Mucosa of descending colon (tissue), 3 donors: ENCODE measurements around the gene PTPRE. TPM values are rescaled to one million over a fixed set of nuclear protein-coding genes. Genes with fewer than 3 reads are reported as not detected.

Source experiments
- ATAC-seq: fragments of 200-7000 bp; cut with Tn5 transposase; one replicate; pipeline ENCODE4 v1.9.1; 2020; ENCODE audit warnings: mild to moderate bottlenecking, moderate library complexity
- DNase-seq, 3 donors: peaks; one replicate each; pipeline ENCODE4 v3.0.0-alpha.2; 2020
- H3K36me3 ChIP-seq: fragments of 200-600 bp; one replicate; pipeline ENCODE4 v1.8.0; 2021; ENCODE audit warnings: low read depth, mild to moderate bottlenecking
- H3K4me1 ChIP-seq: fragments of 200-600 bp; one replicate; pipeline ENCODE4 v1.8.0; 2021; ENCODE audit warnings: low read depth, mild to moderate bottlenecking
- H3K4me3 ChIP-seq: fragments of 200-600 bp; one replicate; pipeline ENCODE4 v1.8.0; 2021; ENCODE audit warnings: mild to moderate bottlenecking
- H3K9me3 ChIP-seq: fragments of 200-600 bp; one replicate; pipeline ENCODE4 v1.8.0; 2021; ENCODE audit warnings: mild to moderate bottlenecking
- intact Hi-C, 2 donors: fragments of 100-400 bp; cut with DNase I in 1 of 2; cut with micrococcal nuclease in 1 of 2; formaldehyde crosslinking; loops; one replicate each; pipeline versions ENCODE4 v1.11.0 to v1.11.1; 2022; cut with DNase I, micrococcal nuclease
- total RNA-seq, 3 donors: library from RNA; stranded (reverse); fragmentation: NEBNext Ultra II Directional in 2 of 3; extraction: Animal tissue kit (Norgen Biotek cat#: 25700) in 2 of 3; gene quantifications; one replicate each; pipeline versions ENCODE4 v1.2.1 to v1.2.4, GENCODE V29; 2021 to 2023
- TF ChIP-seq, protein P1 (sequence below): fragments of 200-600 bp; IDR thresholded peaks from one replicate; pipeline ENCODE4 v1.8.0; 2022; ENCODE audit warnings: antibody characterized with exemption, mild to moderate bottlenecking
- donor health status: DM: no; HTN: no; CAD: no; lungs with moderate emphysema.
- donor health status: DM: no; HTN: no; CAD: no.
- donor health status: DM: no; HTN: yes; CAD: no.

The PTPRE gene
- total RNA-seq, 3 donors from 2014 or later, result 28.8 to 33.6 (median 32.5) TPM

DNA sequence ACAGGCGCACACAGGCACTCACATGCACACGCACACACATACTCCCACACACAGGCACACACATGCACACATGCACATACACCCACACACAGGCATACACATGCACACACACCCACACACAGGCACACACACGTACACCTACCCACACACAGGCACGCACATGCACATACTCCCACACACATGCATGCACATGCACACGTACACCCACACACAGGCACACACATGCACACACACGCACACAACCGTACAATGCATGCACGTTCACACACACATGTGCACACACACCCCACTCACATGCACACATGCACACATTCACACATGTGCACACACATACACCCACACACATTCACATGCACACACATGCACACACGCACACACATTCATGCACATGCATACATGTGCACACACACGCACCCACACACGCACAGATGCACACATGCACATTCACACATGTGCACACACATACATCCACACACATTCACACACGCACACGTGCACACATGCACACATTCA, 160.0 kb downstream of the PTPRE start:
- Histone ChIP-seq H3K4me3 (no peak overlapping the region), H3K36me3 (no peaks in the 10 kb centered on the region), H3K9me3 (no peaks in the 10 kb centered on the region), H3K4me1 (peaks cover 8% of the 10 kb centered on the region)
- intact Hi-C loops, result no loop called here
- no peak for ATAC-seq
- TF ChIP-seq, protein P1, sequence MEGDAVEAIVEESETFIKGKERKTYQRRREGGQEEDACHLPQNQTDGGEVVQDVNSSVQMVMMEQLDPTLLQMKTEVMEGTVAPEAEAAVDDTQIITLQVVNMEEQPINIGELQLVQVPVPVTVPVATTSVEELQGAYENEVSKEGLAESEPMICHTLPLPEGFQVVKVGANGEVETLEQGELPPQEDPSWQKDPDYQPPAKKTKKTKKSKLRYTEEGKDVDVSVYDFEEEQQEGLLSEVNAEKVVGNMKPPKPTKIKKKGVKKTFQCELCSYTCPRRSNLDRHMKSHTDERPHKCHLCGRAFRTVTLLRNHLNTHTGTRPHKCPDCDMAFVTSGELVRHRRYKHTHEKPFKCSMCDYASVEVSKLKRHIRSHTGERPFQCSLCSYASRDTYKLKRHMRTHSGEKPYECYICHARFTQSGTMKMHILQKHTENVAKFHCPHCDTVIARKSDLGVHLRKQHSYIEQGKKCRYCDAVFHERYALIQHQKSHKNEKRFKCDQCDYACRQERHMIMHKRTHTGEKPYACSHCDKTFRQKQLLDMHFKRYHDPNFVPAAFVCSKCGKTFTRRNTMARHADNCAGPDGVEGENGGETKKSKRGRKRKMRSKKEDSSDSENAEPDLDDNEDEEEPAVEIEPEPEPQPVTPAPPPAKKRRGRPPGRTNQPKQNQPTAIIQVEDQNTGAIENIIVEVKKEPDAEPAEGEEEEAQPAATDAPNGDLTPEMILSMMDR, result no peak
- DNase-seq, result no peak

- no peaks in the 10 kb centered on the region for H3K36me3 ChIP-seq
- intact Hi-C loops, result no loop called here
- peaks cover 8% of the 10 kb centered on the region for H3K4me1 ChIP-seq
- ATAC-seq, result no peak
- H3K4me3 ChIP-seq, result no peak overlapping the region
- H3K9me3 ChIP-seq, result no peaks in the 10 kb centered on the region
- TF ChIP-seq, protein P1, result no peak
- no peak for DNase-seq
These were observed 160.9 kb downstream of the PTPRE start for GRCh38 chr10:128067691-128068397.

- TF ChIP-seq, protein P1, result no peak
- H3K4me3 ChIP-seq, result no peak overlapping the region
- H3K9me3 ChIP-seq, result no peaks in the 10 kb centered on the region
- no peaks in the 10 kb centered on the region for H3K36me3 ChIP-seq
- ATAC-seq, result no peak
- DNase-seq, result no peak
- peaks cover 8% of the 10 kb centered on the region for H3K4me1 ChIP-seq
- intact Hi-C loops, result no loop called here
These were observed 161.7 kb downstream of the PTPRE start for GRCh38 chr10:128068398-128069285.

DNA sequence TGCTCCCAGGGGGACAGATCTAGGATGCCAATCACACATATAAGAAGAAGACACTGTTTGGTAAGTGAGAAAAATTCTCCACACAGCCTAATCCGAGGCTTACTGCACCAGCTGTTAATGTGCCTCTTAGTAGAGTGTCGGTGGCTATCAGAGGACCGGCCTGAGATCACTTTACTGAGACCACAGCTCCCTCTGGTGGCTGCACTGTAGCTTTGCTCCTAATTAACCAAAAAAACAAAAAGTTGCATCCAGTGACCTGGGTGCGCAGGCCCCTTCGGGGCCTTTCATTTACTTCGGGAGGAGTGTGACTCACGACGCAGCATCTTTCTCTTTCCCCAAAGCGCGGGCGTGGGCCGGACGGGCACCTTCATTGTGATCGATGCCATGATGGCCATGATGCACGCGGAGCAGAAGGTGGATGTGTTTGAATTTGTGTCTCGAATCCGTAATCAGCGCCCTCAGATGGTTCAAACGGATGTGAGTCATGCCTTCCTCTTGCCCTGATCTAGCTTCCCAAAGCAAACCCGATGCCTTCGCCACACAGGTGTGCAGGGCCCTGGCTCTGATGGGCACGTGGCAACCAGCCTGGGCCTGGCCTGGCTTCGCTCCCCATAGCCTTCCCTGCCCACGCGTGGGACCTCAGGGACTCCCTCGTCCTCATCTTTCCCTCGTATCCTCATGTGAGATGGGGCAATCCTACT, 162.6 kb downstream of the PTPRE start:
- H3K4me1 ChIP-seq, result peaks cover 4% of the 10 kb centered on the region
- ATAC-seq, result peak; percentile 83
- H3K36me3 ChIP-seq, result no peaks in the 10 kb centered on the region
- peak in 2 of 3 donors; percentile 57 to 78 for DNase-seq
- H3K9me3 ChIP-seq, result no peaks in the 10 kb centered on the region
- TF ChIP-seq, protein P1, result peak; percentile 69
- intact Hi-C loops, result loop anchor here in 1 of 2 donors (10.0 kb wide), 1 partner anchor 85 kb away; no protein-coding TSS in a partner anchor
- H3K4me3 ChIP-seq, result no peak overlapping the region

- intact Hi-C loops, result loop anchor here in 1 of 2 donors (10.0 kb wide), 1 partner anchor 85 kb away; no protein-coding TSS in a partner anchor
- peaks cover 4% of the 10 kb centered on the region for H3K4me1 ChIP-seq
- TF ChIP-seq, protein P1, result no peak
- no peak overlapping the region for H3K4me3 ChIP-seq
- ATAC-seq (no peak), DNase-seq (no peak)
- no peaks in the 10 kb centered on the region for H3K36me3 ChIP-seq
- H3K9me3 ChIP-seq, result no peaks in the 10 kb centered on the region
These were observed 163.3 kb downstream of the PTPRE start for GRCh38 chr10:128070161-128070560.
